ENCODE measurements around the gene IER2.

GRCh38 chr19:13189600-13189999, 39.4 kb downstream of the IER2 start:
- no peak for TF ChIP-seq NR2C2 (CRISPR knock-in tag; IDR thresholded peaks at IDR 0.05)
- TF ChIP-seq NR2C2 (tag; IDR thresholded peaks at IDR 0.05) = no peak
- no peak for TF ChIP-seq ZNF785 (CRISPR knock-in tag; IDR thresholded peaks at IDR 0.05)
- TF ChIP-seq TFAP4 (CRISPR knock-in tag; IDR thresholded peaks at IDR 0.05; ENCODE audit: borderline replicate concordance) = no peak
- no peak for TF ChIP-seq SPI1 (IDR thresholded peaks at IDR 0.05; ENCODE audit: borderline replicate concordance, low read depth, low read length)
